ENCODE results near the gene ATP9A. TPM values are rescaled to one million over a fixed set of nuclear protein-coding genes. Genes with fewer than 3 reads are reported as not detected.

Gene ATP9A
- total and polyA plus RNA-seq, 2 of the 8 experiments (the other 6 are each of a cell fraction or from before 2014, with no cell fraction given): 5.0 to 6.4 TPM

GRCh38 chr20:51727872-51728271, 40.3 kb downstream of the ATP9A start:
- no peak overlapping the region for H4K5ac ChIP-seq (ENCODE audit: insufficient read length, low read depth, low read length)
- DNase-seq (ENCODE audit: low read depth in 1 of 2, low spot score in 2 of 2) (no peak), FAIRE-seq (no peak)
- no peaks in the 10 kb centered on the region for H3K79me1 ChIP-seq (ENCODE audit: low read depth, low read length)
- no peaks in the 10 kb centered on the region; a peak in 1 of 4 replicates for H3K79me2 ChIP-seq (ENCODE audit: control insufficient read depth in 1 of 2, insufficient read depth in 2 of 2, low read length in 2 of 2)
- no peaks in the 10 kb centered on the region for H3K27me3 ChIP-seq (replicated peaks in 1 of 4; ENCODE audit: control insufficient read depth in 3 of 4, extremely low read depth in 1 of 4, insufficient read depth in 3 of 4, low read length in 3 of 4)
- H4K8ac ChIP-seq (ENCODE audit: extremely low read depth, insufficient read depth, low read length): no peak overlapping the region
- H3K18ac ChIP-seq (ENCODE audit: extremely low read depth, low read length): no peak overlapping the region
- no peak overlapping the region for H3K56ac ChIP-seq (replicated peaks; ENCODE audit: insufficient read length, low read depth, low read length)
- H3K9me3 ChIP-seq (ENCODE audit: insufficient read depth in 2 of 2, low read depth in 1 of 2, low read length in 1 of 2): no peaks in the 10 kb centered on the region
- POLR2A ChIA-PET (ENCODE audit: partially characterized antibody): interaction anchor here (0.7 kb wide), 1 partner anchor 9 kb away, joined by 3 read pairs; no protein-coding TSS in a partner anchor
- CTCF ChIA-PET (ENCODE audit: partially characterized antibody): interaction anchor here (0.6 to 0.8 kb wide), 3 partner anchors 12 to 238 kb away, joined by 3 to 5 read pairs (median 3); no protein-coding TSS in a partner anchor
- H2BK12ac ChIP-seq (ENCODE audit: low read depth, low read length): no peak overlapping the region
- no peak overlapping the region for H3K4me2 ChIP-seq (ENCODE audit: insufficient read depth in 1 of 2, low read depth in 2 of 2, low read length in 2 of 2)
- H3K36me3 ChIP-seq (ENCODE audit: control insufficient read depth in 2 of 4, insufficient read depth in 4 of 4, low read length in 3 of 4): no peaks in the 10 kb centered on the region
- no peak overlapping the region for H2AFZ ChIP-seq (ENCODE audit: low read length)
- 93% methylated on average over 5 of the region's 5 CpGs; no CpG with 5 or more reads in 1 of the 2 experiments for WGBS, 2 experiments (ENCODE audit: extremely low coverage in 1 of 2, insufficient coverage in 1 of 2, insufficient read length in 1 of 2, insufficient replicate concordance in 2 of 2, low coverage in 1 of 2, low lambda C conversion rate in 2 of 2, missing lambda C conversion rate in 1 of 2)
- H2BK5ac ChIP-seq (ENCODE audit: low read depth, low read length): no peak overlapping the region
- H3K9ac ChIP-seq (replicated peaks in 1 of 4; ENCODE audit: extremely low read depth in 1 of 4, low read depth in 3 of 4, low read length in 3 of 4): no peak overlapping the region
- no peak overlapping the region for H3K23ac ChIP-seq (ENCODE audit: insufficient read length)
- H3K4me3 ChIP-seq (ENCODE audit: extremely low read depth in 1 of 4, insufficient read depth in 2 of 4, low read depth in 3 of 4, low read length in 4 of 4): no peak overlapping the region
- 0 out of 7 replicates have a peak, but pooled peaks cover 0 to 4% (median 0%) of the 10 kb centered on the region in 4 experiments for H3K4me1 ChIP-seq (replicated peaks in 1 of 4; ENCODE audit: control insufficient read depth in 3 of 4, insufficient read depth in 4 of 4, low read length in 3 of 4)
- no peak overlapping the region for H3K14ac ChIP-seq (ENCODE audit: insufficient read length)
- no peak overlapping the region for H2BK20ac ChIP-seq (ENCODE audit: low read length)
- no peak overlapping the region for H3K4ac ChIP-seq (replicated peaks; ENCODE audit: insufficient read length, low read depth, low read length)
- H2BK15ac ChIP-seq (ENCODE audit: low read length): no peak overlapping the region
- H2AK5ac ChIP-seq (ENCODE audit: low read depth, low read length): no peak overlapping the region
- H3K27ac ChIP-seq (ENCODE audit: low read depth, low read length): no peak overlapping the region
- H4K91ac ChIP-seq (replicated peaks; ENCODE audit: insufficient read length, low read length): no peak overlapping the region
- H2BK120ac ChIP-seq (replicated peaks; ENCODE audit: low read depth, low read length): no peak overlapping the region
- H4K20me1 ChIP-seq (replicated peaks in 1 of 2; ENCODE audit: control insufficient read depth in 1 of 2, insufficient read depth in 2 of 2, low read length in 2 of 2): no peaks in the 10 kb centered on the region
- H3K23me2 ChIP-seq (ENCODE audit: low read depth, low read length): no peaks in the 10 kb centered on the region
- TF ChIP-seq BACH1 (IDR thresholded peaks at IDR 0.05; ENCODE audit: low read length): no peak
- TF ChIP-seq KDM1A (IDR thresholded peaks at IDR 0.05; ENCODE audit: borderline replicate concordance, low read length): no peak
- TF ChIP-seq TEAD4 (IDR thresholded peaks at IDR 0.05; ENCODE audit: low read depth, low read length): no peak
- TF ChIP-seq SP4 (IDR thresholded peaks at IDR 0.05; ENCODE audit: low read length): no peak
- no peak for TF ChIP-seq CTBP2 (IDR thresholded peaks at IDR 0.05; ENCODE audit: borderline replicate concordance, insufficient read depth, insufficient read length, low read length)
- no peak for TF ChIP-seq CHD2 (IDR thresholded peaks at IDR 0.05; ENCODE audit: low read length)
- TF ChIP-seq GABPA (IDR thresholded peaks at IDR 0.05; ENCODE audit: borderline replicate concordance, insufficient read depth, low read length): no peak
- TF ChIP-seq CBX8 (IDR thresholded peaks at IDR 0.05; ENCODE audit: borderline replicate concordance, low read depth, low read length): no peak

Data from H1 (cell line).